ENCODE measurements around the gene TMEM240.
"Not testable (repeated sequence)": the region's sequence is repeated elsewhere in the genome, so short reads cannot be mapped to it uniquely, and the experiment has no call there.

Gene TMEM240

GRCh38 chr1:1495461-1495975 is 44.9 kb downstream of the TMEM240 start:
- not testable (repeated sequence) for DNase-seq (ENCODE audit: low read depth in 2 of 2)

GRCh38 chr1:1494311-1494710 is 46.1 kb downstream of the TMEM240 start:
- not testable (repeated sequence) for DNase-seq (ENCODE audit: low read depth in 2 of 2)

DNA sequence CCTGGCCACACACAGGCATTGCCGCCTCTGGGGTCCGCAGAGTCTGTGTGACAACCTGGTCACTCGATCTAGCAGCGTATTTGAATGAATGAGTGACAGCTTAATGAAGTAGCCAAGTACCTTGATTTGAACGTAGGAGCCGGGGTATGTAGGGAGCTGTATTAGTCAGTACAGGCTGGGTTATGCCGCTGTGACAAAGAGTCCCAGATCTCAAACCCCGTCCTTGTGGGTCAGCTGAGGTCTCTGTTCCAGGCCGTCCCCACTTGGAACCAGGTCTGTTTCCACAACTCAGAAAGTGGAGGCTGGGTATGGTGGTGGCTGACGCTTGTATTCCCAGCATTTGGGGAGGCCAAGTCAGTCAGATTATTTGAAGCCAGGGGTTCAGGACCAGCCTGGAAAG is 48.8 kb downstream of the TMEM240 start:
- no peak for DNase-seq (ENCODE audit: low read depth in 2 of 2)

GRCh38 chr1:1490633-1491230 is 49.7 kb downstream of the TMEM240 start:
- DNase-seq (ENCODE audit: low read depth in 2 of 2) = no peak

DNA sequence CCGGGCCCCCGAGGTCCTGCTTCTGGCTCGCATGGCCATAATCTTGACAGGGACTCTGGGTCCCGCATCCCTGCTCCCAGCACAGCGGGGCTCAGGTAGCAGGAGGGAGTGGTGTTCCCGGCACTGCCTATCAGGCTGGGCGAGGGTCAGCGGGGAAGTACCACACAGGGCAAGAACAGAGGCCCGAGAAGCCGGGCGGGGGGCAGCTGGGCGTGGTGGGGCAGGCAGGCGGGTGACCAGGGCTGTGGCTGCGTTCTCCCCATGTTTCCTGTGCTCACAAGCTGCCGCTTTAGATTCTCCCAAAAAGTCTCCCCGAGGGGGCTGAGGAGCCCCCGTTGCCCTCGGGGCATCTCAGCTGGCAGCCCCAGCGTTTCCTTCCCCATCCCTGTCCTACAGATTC is 50.6 kb downstream of the TMEM240 start:
- DNase-seq (ENCODE audit: low read depth in 2 of 2) = no peak

DNA sequence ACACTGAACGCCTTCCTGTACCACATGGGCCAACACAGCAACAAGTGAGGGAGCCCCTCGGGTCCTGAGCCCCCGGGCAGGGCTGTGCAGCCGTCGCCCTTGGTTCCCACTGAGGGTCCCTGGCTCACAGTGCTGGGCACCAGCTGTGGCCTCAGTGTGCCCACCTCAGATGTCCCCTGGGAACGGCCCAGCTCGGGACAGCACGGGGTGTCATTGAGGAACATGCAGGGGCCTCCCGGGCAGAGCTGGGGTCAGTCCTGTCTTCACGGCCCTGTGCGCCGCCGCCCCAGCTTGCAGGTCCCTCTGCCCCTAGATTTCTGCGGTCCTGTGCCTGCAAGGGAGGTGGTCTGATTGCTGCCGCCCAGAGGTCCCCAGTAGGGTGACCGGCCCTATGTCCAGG is 51.2 kb downstream of the TMEM240 start:
- DNase-seq (ENCODE audit: low read depth in 2 of 2) = no peak

DNA sequence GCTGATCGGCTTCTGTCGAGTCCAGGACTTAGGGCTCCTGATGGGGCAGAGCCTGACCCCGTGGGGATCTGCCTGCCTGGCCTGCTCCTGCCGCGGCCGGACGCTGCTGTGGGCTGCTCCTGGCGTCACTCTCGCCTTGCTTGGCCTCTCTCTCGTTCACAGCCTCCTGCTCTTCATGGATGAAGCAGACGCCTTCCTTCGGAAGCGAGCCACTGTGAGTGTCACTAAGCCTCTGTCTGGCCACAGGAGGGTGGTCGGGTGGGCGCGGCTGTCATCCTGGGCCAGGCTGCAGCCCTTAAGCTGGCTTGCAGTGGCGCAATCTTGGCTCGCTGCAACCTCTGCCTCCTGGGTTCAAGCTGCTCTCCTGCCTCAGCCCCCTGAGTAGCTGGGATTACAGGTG is 52.7 kb downstream of the TMEM240 start:
- DNase-seq (ENCODE audit: low read depth in 2 of 2) = no peak

DNA sequence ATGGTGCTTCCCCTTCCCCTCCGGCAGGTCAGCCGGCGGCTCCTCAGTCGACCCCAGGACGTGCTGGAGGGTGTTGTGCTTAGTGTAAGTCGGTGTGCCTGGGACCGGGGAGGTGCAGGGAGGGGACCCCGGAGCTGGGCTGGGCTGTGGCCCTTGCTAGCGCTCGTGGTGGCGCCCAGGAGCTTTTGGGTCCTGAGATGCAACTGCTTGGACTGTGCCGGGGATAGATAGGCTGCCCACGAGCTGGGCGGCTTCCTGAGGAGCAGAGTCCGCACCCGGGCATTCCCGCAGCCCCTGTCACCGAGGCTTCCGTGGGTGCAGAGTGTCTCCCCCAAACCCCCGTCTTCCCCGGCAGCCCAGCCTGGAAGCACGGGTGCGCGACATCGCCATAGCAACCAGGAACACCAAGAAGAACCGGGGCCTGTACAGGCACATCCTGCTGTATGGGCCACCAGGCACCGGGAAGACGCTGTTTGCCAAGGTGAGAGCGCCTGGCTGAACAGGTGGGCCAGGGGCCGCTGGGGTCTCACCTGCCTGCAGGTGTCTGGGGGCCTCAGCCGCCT is 54.6 kb downstream of the TMEM240 start:
- not testable (repeated sequence) for DNase-seq (ENCODE audit: low read depth in 2 of 2)

GRCh38 chr1:1484976-1485750 is 55.3 kb downstream of the TMEM240 start:
- not testable (repeated sequence) for DNase-seq (ENCODE audit: low read depth in 2 of 2)
